Breast epithelium (tissue), 4 donors: ENCODE measurements around the gene LDHAL6A. TPM values are rescaled to one million over a fixed set of nuclear protein-coding genes. Genes with fewer than 3 reads are reported as not detected.
"Not testable (repeated sequence)": the region's sequence is repeated elsewhere in the genome, so short reads cannot be mapped to it uniquely, and the experiment has no call there.

Experiments
- DNase-seq, 2 donors: peaks; one replicate each; pipeline ENCODE4 v3.0.0-alpha.2; 2019; ENCODE audit warnings: low spot score in 2 of 2
- H3K27ac ChIP-seq, 2 donors: fragments of 200-600 bp; sonication (generic) in 1 of 2; one replicate each; pipeline ENCODE4 v1.5.1; 2016 to 2019; ENCODE audit warnings: mild to moderate bottlenecking in 1 of 2
- H3K27me3 ChIP-seq, 2 donors: fragments of 200-600 bp; sonication (generic) in 1 of 2; one replicate each; pipeline versions ENCODE4 v1.5.1 to v1.6.0; 2017 to 2019; ENCODE audit warnings: control low read depth in 1 of 2, mild to moderate bottlenecking in 1 of 2
- H3K36me3 ChIP-seq: fragments of 200-600 bp; one replicate; pipeline ENCODE4 v1.5.1; 2019
- H3K4me1 ChIP-seq, 2 donors: fragments of 200-600 bp; sonication (generic); one replicate each; pipeline ENCODE4 v1.5.1; 2016 to 2019; ENCODE audit warnings: control low read depth in 1 of 2
- H3K4me3 ChIP-seq, 3 donors: fragments of 200-600 bp; sonication (generic); 1 replicate in 2 of 3; 2 replicates in 1 of 3; pipeline ENCODE4 v1.5.1; 2016 to 2019; ENCODE audit warnings: mild to moderate bottlenecking in 3 of 3, moderate library complexity in 2 of 3
- H3K9me3 ChIP-seq, 2 donors: fragments of 200-600 bp; sonication (generic) in 1 of 2; one replicate each; pipeline ENCODE4 v1.5.1; 2016 to 2019; ENCODE audit warnings: control low read depth in 1 of 2
- POLR2A ChIP-seq: fragments of 450-650 bp; IDR thresholded peaks from one replicate; pipeline ENCODE4 v1.6.1; 2016; ENCODE audit warnings: antibody characterized with exemption, mild to moderate bottlenecking, moderate library complexity
- POLR2AphosphoS5 ChIP-seq, 3 donors: sonication (generic); formaldehyde crosslinking; IDR thresholded peaks; one replicate each; pipeline ENCODE4 v1.6.1; 2017; ENCODE audit warnings: antibody characterized with exemption in 3 of 3
- intact Hi-C: fragments of 100-400 bp; cut with DNase I; formaldehyde crosslinking; loops from one replicate; pipeline ENCODE4 v1.15.1; 2023; ENCODE audit warnings: low total_unique reads
- total RNA-seq, 3 donors: library from RNA; depleted of rRNA; stranded (reverse); fragments of >200 nt; gene quantifications; one replicate each; pipeline ENCODE4 v1.1.0, GENCODE V29; 2016
- TF ChIP-seq, protein P1 (sequence below), 3 donors: fragments of 450-650 bp; IDR thresholded peaks; one replicate each; pipeline ENCODE4 v1.5.1; 2016 to 2017; ENCODE audit warnings: antibody characterized with exemption in 3 of 3, mild to moderate bottlenecking in 3 of 3, moderate library complexity in 3 of 3

Gene LDHAL6A
- total RNA-seq: not detected

DNA sequence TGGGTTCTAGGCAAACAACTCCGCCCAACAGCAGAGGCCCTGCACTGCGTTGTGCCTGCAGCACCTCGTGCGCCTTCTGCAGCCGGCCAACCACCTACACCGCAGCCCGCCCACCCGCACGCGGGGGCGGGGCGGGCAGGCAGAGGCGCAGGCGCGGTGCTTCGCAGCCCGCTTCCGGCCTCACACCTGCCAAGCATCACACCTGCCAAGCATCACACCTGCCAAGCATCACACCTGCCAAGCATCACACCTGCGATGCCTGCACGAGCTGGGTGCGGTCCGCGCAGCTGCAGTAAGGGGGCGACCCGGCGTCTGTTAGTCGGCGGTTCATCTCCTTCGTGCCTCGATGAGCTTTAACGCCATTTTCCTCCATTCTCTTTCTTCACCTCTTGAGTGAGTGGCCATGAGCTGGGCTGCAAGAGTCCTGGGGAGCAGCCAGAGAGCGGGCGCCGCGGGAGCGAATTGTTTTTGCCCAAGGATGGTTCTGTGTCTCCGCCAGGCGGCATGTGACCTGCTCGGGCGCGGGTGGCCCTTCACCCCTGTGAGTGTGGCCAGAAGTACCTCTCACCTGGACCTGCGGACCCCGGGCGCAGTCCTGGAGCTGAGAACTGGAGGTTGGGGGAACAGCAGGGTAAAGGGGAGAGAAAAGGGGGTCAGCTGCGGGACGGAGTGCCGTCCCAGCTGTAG lies at the start of gene LDHAL6A:
TSS of gene LDHAL6A (plus strand) at position 171 of the 687 bp plus-strand sequence. CDS start 825 bp downstream, outside the sequence.
- no peak within 1 kb of the TSS for H3K4me3 ChIP-seq
- H3K9me3 ChIP-seq: no peaks in the 10 kb centered on the region
- no peak for DNase-seq
- H3K27ac ChIP-seq: no peak within 1 kb of the TSS
- no peaks in the 10 kb centered on the region for H3K4me1 ChIP-seq
- no peaks in the 10 kb centered on the region for H3K27me3 ChIP-seq
- H3K36me3 ChIP-seq: no peaks in the 10 kb centered on the region
- TF ChIP-seq POLR2A: no peak
- intact Hi-C loops: no loop called here

DNA sequence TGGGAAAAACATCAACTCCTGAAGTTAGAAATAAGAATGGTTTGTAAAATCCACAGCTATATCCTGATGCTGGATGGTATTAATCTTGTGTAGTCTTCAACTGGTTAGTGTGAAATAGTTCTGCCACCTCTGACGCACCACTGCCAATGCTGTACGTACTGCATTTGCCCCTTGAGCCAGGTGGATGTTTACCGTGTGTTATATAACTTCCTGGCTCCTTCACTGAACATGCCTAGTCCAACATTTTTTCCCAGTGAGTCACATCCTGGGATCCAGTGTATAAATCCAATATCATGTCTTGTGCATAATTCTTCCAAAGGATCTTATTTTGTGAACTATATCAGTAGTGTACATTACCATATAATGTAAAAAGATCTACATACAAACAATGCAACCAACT lies 48.3 kb upstream of the LDHAL6A start:
- DNase-seq, H3K4me1 ChIP-seq, H3K27me3 ChIP-seq, intact Hi-C loops, H3K9me3 ChIP-seq, H3K4me3 ChIP-seq: not testable (repeated sequence)
- H3K36me3 ChIP-seq: peaks cover 11% of the 10 kb centered on the region
- peak overlapping the region in 1 of 2 donors; percentile 26 for H3K27ac ChIP-seq

DNA sequence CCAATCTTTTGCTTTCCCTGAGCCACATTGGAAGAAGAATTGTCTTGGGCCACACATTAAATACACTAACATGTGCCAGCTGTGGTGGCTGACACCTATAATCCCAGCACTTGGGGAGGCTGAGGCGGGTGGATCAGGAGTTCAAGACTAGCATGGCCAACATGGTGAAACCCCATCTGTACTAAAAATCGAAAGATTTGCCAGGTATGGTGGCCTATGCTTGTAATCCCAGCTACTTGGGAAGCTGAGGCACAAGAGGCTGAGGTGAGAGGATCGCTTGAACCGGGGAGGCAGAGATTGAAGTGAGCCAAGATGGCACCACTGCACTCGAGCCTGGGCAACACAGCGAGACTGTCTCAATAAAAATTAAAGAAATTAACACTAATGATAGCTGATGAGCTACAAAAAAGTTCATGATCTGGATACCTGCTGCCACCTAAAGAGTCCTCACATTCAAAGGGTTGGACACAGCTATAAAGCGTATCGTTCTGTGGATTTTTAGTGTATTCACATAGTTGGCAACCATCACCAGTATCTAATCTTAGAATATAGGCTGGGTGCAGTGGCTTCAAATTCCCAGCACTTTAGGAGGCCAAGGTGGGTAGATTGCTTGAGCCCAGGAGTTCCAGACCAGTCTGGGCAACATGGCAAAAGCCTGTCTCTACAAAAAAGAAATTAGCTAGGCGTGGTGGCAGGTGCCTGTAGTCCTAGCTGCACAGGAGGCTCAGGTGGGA lies 46.9 kb upstream of the LDHAL6A start:
- no peaks in the 10 kb centered on the region for H3K9me3 ChIP-seq
- H3K4me1 ChIP-seq: no peaks in the 10 kb centered on the region
- H3K27ac ChIP-seq: no peak overlapping the region
- H3K4me3 ChIP-seq: no peak overlapping the region
- intact Hi-C loops: no loop called here
- H3K27me3 ChIP-seq: no peaks in the 10 kb centered on the region
- no peaks in the 10 kb centered on the region for H3K36me3 ChIP-seq
- TF ChIP-seq POLR2AphosphoS5 (IDR thresholded peaks at IDR 0.05): no peak
- TF ChIP-seq, protein P1, sequence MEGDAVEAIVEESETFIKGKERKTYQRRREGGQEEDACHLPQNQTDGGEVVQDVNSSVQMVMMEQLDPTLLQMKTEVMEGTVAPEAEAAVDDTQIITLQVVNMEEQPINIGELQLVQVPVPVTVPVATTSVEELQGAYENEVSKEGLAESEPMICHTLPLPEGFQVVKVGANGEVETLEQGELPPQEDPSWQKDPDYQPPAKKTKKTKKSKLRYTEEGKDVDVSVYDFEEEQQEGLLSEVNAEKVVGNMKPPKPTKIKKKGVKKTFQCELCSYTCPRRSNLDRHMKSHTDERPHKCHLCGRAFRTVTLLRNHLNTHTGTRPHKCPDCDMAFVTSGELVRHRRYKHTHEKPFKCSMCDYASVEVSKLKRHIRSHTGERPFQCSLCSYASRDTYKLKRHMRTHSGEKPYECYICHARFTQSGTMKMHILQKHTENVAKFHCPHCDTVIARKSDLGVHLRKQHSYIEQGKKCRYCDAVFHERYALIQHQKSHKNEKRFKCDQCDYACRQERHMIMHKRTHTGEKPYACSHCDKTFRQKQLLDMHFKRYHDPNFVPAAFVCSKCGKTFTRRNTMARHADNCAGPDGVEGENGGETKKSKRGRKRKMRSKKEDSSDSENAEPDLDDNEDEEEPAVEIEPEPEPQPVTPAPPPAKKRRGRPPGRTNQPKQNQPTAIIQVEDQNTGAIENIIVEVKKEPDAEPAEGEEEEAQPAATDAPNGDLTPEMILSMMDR (IDR thresholded peaks at IDR 0.05): no peak
- TF ChIP-seq POLR2A: no peak
- DNase-seq: no peak

DNA sequence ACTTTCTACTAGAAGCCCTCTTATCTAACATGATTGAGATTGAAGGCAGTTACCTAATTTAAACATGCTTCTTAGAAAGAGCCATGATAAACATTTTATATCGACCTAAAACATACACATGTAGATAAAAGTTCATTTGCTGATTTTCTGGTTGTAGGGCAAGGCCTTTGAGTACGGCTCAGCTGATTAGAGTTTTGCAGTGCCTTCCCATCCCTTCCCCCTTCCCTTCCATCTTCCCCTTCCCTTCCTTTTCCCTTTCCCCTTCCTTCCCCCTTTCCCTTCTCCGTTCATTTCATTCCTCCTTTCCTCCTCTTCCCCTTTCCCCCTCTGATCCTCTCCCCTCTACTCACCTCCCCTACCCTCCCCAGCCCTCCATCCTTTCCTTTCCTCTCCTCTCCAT lies 39.2 kb upstream of the LDHAL6A start:
- intact Hi-C loops: no loop called here
- H3K27me3 ChIP-seq: no peaks in the 10 kb centered on the region
- H3K4me3 ChIP-seq: no peak overlapping the region
- no peak overlapping the region for H3K27ac ChIP-seq
- no peaks in the 10 kb centered on the region for H3K36me3 ChIP-seq
- TF ChIP-seq, protein P1 (IDR thresholded peaks at IDR 0.05): no peak
- TF ChIP-seq POLR2A: no peak
- TF ChIP-seq POLR2AphosphoS5 (IDR thresholded peaks at IDR 0.05): no peak
- H3K9me3 ChIP-seq: no peaks in the 10 kb centered on the region
- no peaks in the 10 kb centered on the region for H3K4me1 ChIP-seq
- DNase-seq: no peak

DNA sequence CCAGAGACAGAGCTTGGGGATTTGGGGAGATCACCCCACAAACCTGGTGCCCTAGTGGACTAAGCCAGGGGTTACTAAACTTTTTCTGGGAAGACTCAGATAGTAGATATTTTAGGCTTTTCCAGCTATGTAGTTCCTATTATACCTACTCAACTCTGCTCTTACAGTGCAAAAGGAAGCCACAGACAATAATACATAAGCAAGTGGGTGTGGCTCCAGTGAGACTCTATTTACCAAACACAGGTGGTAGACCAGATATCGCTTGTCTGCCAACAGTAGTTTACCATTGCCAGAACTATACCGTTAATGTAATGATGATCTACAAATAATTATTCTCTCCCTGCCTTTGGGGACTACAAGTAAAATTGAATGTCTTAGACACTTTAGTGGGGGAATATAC lies 36.6 kb upstream of the LDHAL6A start:
- Histone ChIP-seq H3K27me3 (no peaks in the 10 kb centered on the region), H3K4me3 (no peak overlapping the region), H3K4me1 (no peaks in the 10 kb centered on the region), H3K36me3 (no peaks in the 10 kb centered on the region), H3K9me3 (no peaks in the 10 kb centered on the region), H3K27ac (no peak overlapping the region)
- TF ChIP-seq POLR2AphosphoS5 (IDR thresholded peaks at IDR 0.05) (no peak), POLR2A (no peak)
- TF ChIP-seq, protein P1 (IDR thresholded peaks at IDR 0.05): no peak
- no peak for DNase-seq
- intact Hi-C loops: no loop called here

DNA sequence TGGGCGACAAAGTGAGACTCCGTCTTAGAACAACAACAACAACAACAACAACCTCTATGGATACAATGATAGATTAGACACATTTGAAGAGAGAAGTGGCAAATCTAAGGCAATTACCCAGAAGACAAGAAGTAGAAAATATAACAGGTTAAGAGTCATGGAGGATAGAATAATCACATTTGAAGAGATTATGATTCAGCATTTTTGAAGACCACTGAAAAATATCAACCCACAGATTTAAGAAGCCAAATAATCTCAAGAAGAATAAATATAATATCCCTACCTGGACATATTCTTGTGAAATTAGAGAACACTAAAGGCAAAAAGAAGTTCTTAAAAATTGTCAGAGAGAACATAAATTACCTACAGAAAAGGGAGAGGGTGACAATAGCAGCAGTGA lies 35.6 kb upstream of the LDHAL6A start:
- intact Hi-C loops: no loop called here
- TF ChIP-seq, protein P1 (IDR thresholded peaks at IDR 0.05): no peak
- TF ChIP-seq POLR2AphosphoS5 (IDR thresholded peaks at IDR 0.05): no peak
- TF ChIP-seq POLR2A: no peak
- Histone ChIP-seq H3K4me3 (no peak overlapping the region), H3K36me3 (no peaks in the 10 kb centered on the region), H3K27me3 (no peaks in the 10 kb centered on the region), H3K4me1 (no peaks in the 10 kb centered on the region), H3K9me3 (no peaks in the 10 kb centered on the region), H3K27ac (no peak overlapping the region)
- no peak for DNase-seq
